ENCODE results near the gene NAALADL2. TPM values are rescaled to one million over a fixed set of nuclear protein-coding genes. Genes with fewer than 3 reads are reported as not detected.

The NAALADL2 gene
- total RNA-seq, 1 donor from 2014 or later = 9.9 TPM

DNA sequence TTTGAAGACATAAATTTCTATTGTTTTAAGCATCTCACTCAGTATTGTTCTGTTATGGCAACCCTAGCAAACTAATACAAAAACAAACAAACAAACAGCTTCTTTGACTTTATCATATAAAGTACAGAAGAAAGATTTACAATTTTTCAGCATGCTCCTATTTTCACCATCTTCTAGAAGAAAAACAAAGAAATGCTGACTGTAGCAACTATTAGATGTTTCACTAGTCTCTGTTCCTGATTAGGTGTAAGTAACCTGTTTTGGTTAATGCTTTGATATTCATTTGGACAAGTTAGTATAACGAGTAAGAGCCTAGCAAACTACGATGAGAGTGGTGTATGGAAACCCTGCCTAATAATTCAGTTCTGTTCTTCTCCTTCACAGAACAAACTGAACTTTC lies 478.5 kb downstream of the NAALADL2 start:
- Mint-ChIP-seq H3K27ac (no peak overlapping the region), H3K4me3 (no peak overlapping the region), H3K36me3 (no peaks in the 10 kb centered on the region), H3K9me3 (no peaks in the 10 kb centered on the region), H3K4me1 (ENCODE audit: unreplicated experiment) (peaks cover 5% of the 10 kb centered on the region), H3K27me3 (no peaks in the 10 kb centered on the region)
- no peak for DNase-seq (ENCODE audit: extremely low spot score, unreplicated experiment)
- TF ChIP-seq, protein P1, sequence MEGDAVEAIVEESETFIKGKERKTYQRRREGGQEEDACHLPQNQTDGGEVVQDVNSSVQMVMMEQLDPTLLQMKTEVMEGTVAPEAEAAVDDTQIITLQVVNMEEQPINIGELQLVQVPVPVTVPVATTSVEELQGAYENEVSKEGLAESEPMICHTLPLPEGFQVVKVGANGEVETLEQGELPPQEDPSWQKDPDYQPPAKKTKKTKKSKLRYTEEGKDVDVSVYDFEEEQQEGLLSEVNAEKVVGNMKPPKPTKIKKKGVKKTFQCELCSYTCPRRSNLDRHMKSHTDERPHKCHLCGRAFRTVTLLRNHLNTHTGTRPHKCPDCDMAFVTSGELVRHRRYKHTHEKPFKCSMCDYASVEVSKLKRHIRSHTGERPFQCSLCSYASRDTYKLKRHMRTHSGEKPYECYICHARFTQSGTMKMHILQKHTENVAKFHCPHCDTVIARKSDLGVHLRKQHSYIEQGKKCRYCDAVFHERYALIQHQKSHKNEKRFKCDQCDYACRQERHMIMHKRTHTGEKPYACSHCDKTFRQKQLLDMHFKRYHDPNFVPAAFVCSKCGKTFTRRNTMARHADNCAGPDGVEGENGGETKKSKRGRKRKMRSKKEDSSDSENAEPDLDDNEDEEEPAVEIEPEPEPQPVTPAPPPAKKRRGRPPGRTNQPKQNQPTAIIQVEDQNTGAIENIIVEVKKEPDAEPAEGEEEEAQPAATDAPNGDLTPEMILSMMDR (conservative IDR thresholded peaks at IDR 0.05) = no peak

GRCh38 chr3:175338775-175339535 lies 479.8 kb downstream of the NAALADL2 start:
- Mint-ChIP-seq H3K36me3 (no peaks in the 10 kb centered on the region), H3K27me3 (no peaks in the 10 kb centered on the region), H3K4me1 (ENCODE audit: unreplicated experiment) (peaks cover 7% of the 10 kb centered on the region), H3K4me3 (no peak overlapping the region), H3K9me3 (no peaks in the 10 kb centered on the region), H3K27ac (no peak overlapping the region)
- TF ChIP-seq, protein P1 (conservative IDR thresholded peaks at IDR 0.05) = no peak
- DNase-seq (ENCODE audit: extremely low spot score, unreplicated experiment) = no peak

DNA sequence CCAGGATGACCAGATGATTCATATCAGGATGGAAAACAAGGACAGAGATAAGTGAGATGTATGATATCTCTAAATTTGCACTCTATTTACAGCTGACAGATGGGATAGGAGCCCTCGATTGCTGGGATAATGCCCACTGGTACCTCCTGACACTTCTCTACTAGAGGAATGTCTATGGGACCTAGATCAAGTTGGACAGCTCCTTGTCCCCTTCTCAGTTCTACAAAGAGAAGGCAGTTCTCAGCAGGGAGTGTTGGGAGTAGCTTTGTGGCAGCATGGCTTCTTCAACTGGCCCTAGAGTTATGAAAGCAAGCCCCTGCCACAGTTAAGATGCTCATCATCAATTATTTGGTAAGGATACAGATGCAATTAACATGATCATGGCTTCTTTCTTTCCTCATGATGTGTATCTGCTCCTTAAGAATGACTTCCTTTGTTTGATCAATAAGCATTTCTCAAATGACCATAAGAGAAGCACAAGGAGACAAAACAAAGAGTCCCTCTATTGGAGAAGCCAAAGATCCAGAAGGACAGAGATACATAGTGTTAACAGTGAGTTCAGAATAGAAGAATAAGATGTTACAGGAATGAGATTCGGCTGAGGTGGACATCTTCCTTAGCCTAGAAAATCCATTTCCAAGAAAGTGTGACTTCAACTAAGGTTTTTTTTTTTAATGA lies 481.3 kb downstream of the NAALADL2 start:
- H3K9me3 Mint-ChIP-seq = no peaks in the 10 kb centered on the region
- TF ChIP-seq, protein P1 (conservative IDR thresholded peaks at IDR 0.05) = no peak
- peaks cover 7% of the 10 kb centered on the region for H3K4me1 Mint-ChIP-seq (ENCODE audit: unreplicated experiment)
- no peak overlapping the region for H3K4me3 Mint-ChIP-seq
- no peak overlapping the region for H3K27ac Mint-ChIP-seq
- H3K36me3 Mint-ChIP-seq = no peaks in the 10 kb centered on the region
- no peaks in the 10 kb centered on the region for H3K27me3 Mint-ChIP-seq
- no peak for DNase-seq (ENCODE audit: extremely low spot score, unreplicated experiment)

- H3K9me3 Mint-ChIP-seq = no peaks in the 10 kb centered on the region
- no peak overlapping the region for H3K4me3 Mint-ChIP-seq
- no peaks in the 10 kb centered on the region for H3K36me3 Mint-ChIP-seq
- no peak overlapping the region for H3K27ac Mint-ChIP-seq
- H3K4me1 Mint-ChIP-seq (ENCODE audit: unreplicated experiment) = peaks cover 7% of the 10 kb centered on the region
- H3K27me3 Mint-ChIP-seq = no peaks in the 10 kb centered on the region
- DNase-seq (ENCODE audit: extremely low spot score, unreplicated experiment) = no peak
- TF ChIP-seq, protein P1 (conservative IDR thresholded peaks at IDR 0.05) = no peak
Measured at GRCh38 chr3:175342196-175342595, 483.1 kb downstream of the NAALADL2 start.

GRCh38 chr3:175343946-175344345 lies 484.8 kb downstream of the NAALADL2 start:
- Mint-ChIP-seq H3K4me1 (ENCODE audit: unreplicated experiment) (peaks cover 3% of the 10 kb centered on the region), H3K9me3 (no peaks in the 10 kb centered on the region)

More at GRCh38 chr3:175343946-175344345, 484.8 kb downstream of the NAALADL2 start:
- no peak for DNase-seq (ENCODE audit: extremely low spot score, unreplicated experiment)
- Mint-ChIP-seq H3K36me3 (peaks cover 4% of the 10 kb centered on the region), H3K4me3 (no peak overlapping the region), H3K27me3 (no peaks in the 10 kb centered on the region), H3K27ac (no peak overlapping the region)
- TF ChIP-seq, protein P1 (conservative IDR thresholded peaks at IDR 0.05) = no peak

Measured in type B pancreatic cell (in vitro differentiated cells).